ENCODE data around the gene PCLO.

GRCh38 chr7:82851121-82851520 is 311.6 kb downstream of the PCLO start:
- TF ChIP-seq SUZ12 (IDR thresholded peaks at IDR 0.05) (no peak), ELF4 (IDR thresholded peaks at IDR 0.05) (no peak), ARNT (IDR thresholded peaks at IDR 0.05) (no peak), BHLHE40 (IDR thresholded peaks at IDR 0.05; ENCODE audit: borderline replicate concordance) (no peak), SP1 (IDR thresholded peaks at IDR 0.05) (no peak), TARDBP (IDR thresholded peaks at IDR 0.05) (no peak), CTBP1 (IDR thresholded peaks at IDR 0.05; ENCODE audit: borderline replicate concordance) (no peak), NFRKB (IDR thresholded peaks at IDR 0.05) (no peak), PKNOX1 (IDR thresholded peaks at IDR 0.05) (no peak), FOXM1 (IDR thresholded peaks at IDR 0.05; ENCODE audit: borderline replicate concordance) (no peak), FOXA1 (IDR thresholded peaks at IDR 0.05) (no peak), L3MBTL2 (conservative IDR thresholded peaks at IDR 0.05) (no peak)
